ENCODE data around the gene MYB.

MYB gene

GRCh38 chr6:135250234-135250633 lies 69.1 kb downstream of the MYB start:
- no peak overlapping the region for H3K4me3 ChIP-seq (ENCODE audit: low read depth, low read length)
- DNase-seq (ENCODE audit: low read depth), result no peak

GRCh38 chr6:135250751-135251497 lies 69.8 kb downstream of the MYB start:
- H3K4me3 ChIP-seq (ENCODE audit: low read depth, low read length), result no peak overlapping the region
- no peak for TF ChIP-seq CTCF (conservative IDR thresholded peaks at IDR 0.05; ENCODE audit: low read depth, low read length)
- DNase-seq (ENCODE audit: low read depth), result no peak

More at GRCh38 chr6:135250234-135250633, 69.1 kb downstream of the MYB start:
- no peak for TF ChIP-seq CTCF (conservative IDR thresholded peaks at IDR 0.05; ENCODE audit: low read depth, low read length)

- TF ChIP-seq CTCF (conservative IDR thresholded peaks at IDR 0.05; ENCODE audit: low read depth, low read length), result no peak
- peak; percentile 43 for DNase-seq (ENCODE audit: low read depth)
- H3K4me3 ChIP-seq (ENCODE audit: low read depth, low read length), result no peak overlapping the region
Observed at GRCh38 chr6:135251498-135252441, 70.7 kb downstream of the MYB start.

- TF ChIP-seq CTCF (conservative IDR thresholded peaks at IDR 0.05; ENCODE audit: low read depth, low read length), result no peak
- no peak for DNase-seq (ENCODE audit: low read depth)
- no peak overlapping the region for H3K4me3 ChIP-seq (ENCODE audit: low read depth, low read length)
Observed at GRCh38 chr6:135254471-135254870, 73.4 kb downstream of the MYB start.

- no peak for TF ChIP-seq CTCF (conservative IDR thresholded peaks at IDR 0.05; ENCODE audit: low read depth, low read length)
- no peak for DNase-seq (ENCODE audit: low read depth)
- H3K4me3 ChIP-seq (ENCODE audit: low read depth, low read length), result no peak overlapping the region
Observed at GRCh38 chr6:135256866-135257265, 75.8 kb downstream of the MYB start.

- TF ChIP-seq CTCF (conservative IDR thresholded peaks at IDR 0.05; ENCODE audit: low read depth, low read length), result no peak
- DNase-seq (ENCODE audit: low read depth), result peak; percentile 25
- H3K4me3 ChIP-seq (ENCODE audit: low read depth, low read length), result no peak overlapping the region
Observed at GRCh38 chr6:135257631-135258405, 76.7 kb downstream of the MYB start.
